ENCODE data around the gene IFT20.

DNA sequence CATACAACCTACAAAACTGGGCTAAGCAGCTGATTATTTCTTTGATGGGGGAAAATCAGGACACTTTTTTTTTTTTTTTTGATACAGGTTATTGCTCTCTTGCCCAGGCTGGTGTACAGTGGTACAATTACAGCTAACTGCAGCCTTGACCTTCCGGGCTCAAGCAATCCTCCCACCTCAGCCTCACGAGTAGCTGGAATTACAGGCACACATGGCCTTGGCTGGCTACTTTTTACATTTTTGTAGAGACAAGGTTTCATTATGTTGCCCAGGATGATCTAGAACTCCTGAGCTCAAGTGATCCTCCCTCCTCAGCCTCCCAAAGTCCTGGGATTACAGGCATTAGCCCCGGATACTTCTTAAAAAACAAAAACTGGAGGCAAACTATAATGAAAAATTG lies 36.8 kb downstream of the IFT20 start:
- TF ChIP-seq, protein P1, sequence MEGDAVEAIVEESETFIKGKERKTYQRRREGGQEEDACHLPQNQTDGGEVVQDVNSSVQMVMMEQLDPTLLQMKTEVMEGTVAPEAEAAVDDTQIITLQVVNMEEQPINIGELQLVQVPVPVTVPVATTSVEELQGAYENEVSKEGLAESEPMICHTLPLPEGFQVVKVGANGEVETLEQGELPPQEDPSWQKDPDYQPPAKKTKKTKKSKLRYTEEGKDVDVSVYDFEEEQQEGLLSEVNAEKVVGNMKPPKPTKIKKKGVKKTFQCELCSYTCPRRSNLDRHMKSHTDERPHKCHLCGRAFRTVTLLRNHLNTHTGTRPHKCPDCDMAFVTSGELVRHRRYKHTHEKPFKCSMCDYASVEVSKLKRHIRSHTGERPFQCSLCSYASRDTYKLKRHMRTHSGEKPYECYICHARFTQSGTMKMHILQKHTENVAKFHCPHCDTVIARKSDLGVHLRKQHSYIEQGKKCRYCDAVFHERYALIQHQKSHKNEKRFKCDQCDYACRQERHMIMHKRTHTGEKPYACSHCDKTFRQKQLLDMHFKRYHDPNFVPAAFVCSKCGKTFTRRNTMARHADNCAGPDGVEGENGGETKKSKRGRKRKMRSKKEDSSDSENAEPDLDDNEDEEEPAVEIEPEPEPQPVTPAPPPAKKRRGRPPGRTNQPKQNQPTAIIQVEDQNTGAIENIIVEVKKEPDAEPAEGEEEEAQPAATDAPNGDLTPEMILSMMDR (IDR thresholded peaks at IDR 0.05), result no peak
- no peak for TF ChIP-seq POLR2A (IDR thresholded peaks at IDR 0.05)

Data from thyroid gland (tissue), 4 donors.